ENCODE results near the gene TIMM17A. TPM values are rescaled to one million over a fixed set of nuclear protein-coding genes. Genes with fewer than 3 reads are reported as not detected.
A peak's percentile ranks its signal among the peaks of the same experiment; 100 is the strongest.
"Not testable (repeated sequence)": the region's sequence is repeated elsewhere in the genome, so short reads cannot be mapped to it uniquely, and the experiment has no call there.

TIMM17A gene
- total RNA-seq, 1 donor from 2014 or later = 76.5 TPM

DNA sequence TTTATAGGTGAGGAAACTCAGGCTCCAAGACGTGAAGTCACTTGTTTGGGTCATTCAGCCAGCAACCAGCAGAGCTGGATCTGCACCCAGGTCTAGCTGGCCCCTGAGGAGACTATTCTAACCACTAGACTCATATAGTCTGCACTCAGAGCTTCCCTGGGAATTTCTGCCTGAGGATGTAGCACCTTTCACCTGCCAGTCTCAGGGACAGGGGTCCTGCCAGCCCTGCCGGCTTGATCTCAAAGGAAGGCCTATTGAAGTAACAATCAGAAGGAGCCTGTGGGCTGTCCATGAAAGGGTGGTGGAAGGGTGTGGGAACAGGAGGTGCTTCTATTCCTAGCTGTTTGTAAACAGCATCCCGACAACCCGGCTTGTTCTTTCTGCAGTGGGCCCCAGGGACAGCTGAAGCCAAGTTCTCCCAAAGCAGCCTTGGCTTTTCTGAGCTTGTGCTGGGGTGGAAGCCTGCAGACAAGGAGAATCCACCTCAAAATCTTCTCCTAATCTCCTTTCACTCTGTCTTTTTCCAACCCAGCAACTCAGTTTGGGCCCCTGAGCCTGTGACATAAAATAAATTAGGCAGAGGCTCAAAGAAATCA lies 16.8 kb upstream of the TIMM17A start:
- ATAC-seq (ENCODE audit: poor library complexity) = peak; percentile 32
- intact Hi-C loops (cut with DNase I) = no loop called here
- no peak for DNase-seq

GRCh38 chr1:201939148-201939547 lies 16.2 kb upstream of the TIMM17A start:
- DNase-seq (no peak), ATAC-seq (ENCODE audit: poor library complexity) (no peak)
- intact Hi-C loops (cut with DNase I) = no loop called here

DNA sequence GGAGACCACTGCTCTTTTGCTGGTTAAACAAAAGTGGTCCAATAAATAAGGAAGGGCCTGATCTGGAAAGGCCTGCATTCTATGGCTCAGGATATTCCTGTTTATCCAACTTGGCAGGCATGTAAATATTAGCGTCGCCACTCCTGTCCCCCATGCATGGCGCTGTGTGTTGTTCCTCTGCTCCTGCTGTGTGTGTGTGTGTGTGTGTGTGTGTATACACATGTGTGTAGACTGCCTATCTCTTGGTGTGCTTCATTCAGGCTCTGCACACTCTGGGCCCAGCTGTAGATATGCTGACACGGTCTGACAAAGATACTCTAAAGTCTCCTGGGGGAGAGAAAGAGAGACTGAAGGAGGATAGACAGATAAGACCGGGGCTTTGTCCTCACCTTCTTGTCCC lies 15.7 kb upstream of the TIMM17A start:
- no peak for DNase-seq
- no peak for ATAC-seq (ENCODE audit: poor library complexity)
- intact Hi-C loops (cut with DNase I) = no loop called here

GRCh38 chr1:201940316-201940715 lies 15.0 kb upstream of the TIMM17A start:
- ATAC-seq (ENCODE audit: poor library complexity); DNase-seq; intact Hi-C loops (cut with DNase I): not testable (repeated sequence)

DNA sequence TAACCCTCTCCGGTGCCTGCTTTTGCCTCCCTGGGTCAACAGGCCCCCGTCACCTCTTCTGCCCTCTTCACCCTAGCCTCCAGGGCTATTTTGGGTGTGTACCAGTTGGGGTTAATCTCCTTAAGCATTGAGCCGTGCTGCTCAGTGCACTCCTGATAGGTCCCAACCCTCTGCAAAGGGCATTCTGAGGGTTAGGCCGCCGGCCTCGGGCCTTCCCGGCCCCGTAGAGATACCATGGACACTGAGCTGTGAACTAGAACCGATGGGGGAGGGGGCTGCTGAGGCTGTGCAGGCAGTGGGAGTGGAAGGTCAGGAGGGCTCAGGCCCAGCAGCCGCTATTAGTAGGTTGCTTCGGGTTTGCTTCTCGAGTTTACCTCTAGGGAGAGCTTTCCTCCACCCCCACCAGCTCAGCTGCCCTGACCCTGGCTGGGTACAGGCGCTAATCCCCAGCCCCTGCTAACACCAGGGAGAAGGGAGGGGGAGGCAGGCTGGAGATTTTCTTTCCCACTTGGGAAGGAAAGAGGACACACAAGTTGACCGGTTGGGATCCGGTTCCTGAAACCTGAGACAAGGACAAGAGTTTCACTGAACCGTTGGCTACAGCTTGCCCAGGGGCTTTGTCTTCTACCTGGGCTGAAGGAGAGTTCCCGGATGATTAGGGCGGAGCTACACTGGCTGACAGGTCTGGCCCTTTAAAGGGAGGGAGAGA lies 13.7 kb upstream of the TIMM17A start:
- intact Hi-C loops (cut with DNase I) = no loop called here
- ATAC-seq (ENCODE audit: poor library complexity) (peak; percentile 28), DNase-seq (no peak)

- ATAC-seq (ENCODE audit: poor library complexity) = no peak
- no peak for DNase-seq
- intact Hi-C loops (cut with DNase I) = no loop called here
These were observed 13.2 kb upstream of the TIMM17A start for GRCh38 chr1:201942129-201942495.

GRCh38 chr1:201944002-201944401 lies 11.3 kb upstream of the TIMM17A start:
- intact Hi-C loops (cut with DNase I) = no loop called here
- DNase-seq (no peak), ATAC-seq (ENCODE audit: poor library complexity) (no peak)

- ATAC-seq (ENCODE audit: poor library complexity) = no peak
- no peak for DNase-seq
- intact Hi-C loops (cut with DNase I) = loop anchor here (5.0 kb wide), 1 partner anchor 47 kb away; no protein-coding TSS in a partner anchor
These were observed 10.7 kb upstream of the TIMM17A start for GRCh38 chr1:201944639-201945038.

GRCh38 chr1:201945157-201945556 lies 10.1 kb upstream of the TIMM17A start:
- no peak for ATAC-seq (ENCODE audit: poor library complexity)
- intact Hi-C loops (cut with DNase I) = loop anchor here (5.0 kb wide), 1 partner anchor 48 kb away; no protein-coding TSS in a partner anchor
- no peak for DNase-seq

DNA sequence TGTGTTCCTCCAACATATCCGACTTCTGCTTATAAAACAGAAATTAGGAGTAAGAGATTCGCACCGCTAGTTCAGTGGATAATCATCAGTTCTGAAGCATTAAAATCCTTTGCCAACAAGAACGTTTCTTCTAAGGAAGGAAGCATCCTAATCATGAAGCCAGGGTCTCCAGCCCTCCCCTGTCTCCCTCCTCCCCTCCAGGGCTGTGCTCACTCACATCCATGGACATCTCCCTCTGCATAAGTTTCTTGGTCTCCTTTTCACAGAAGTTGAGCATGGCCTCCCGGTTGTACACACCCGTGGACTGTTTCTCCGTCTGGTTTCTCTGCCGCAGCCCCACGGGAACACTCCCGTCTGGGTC lies 9.5 kb upstream of the TIMM17A start:
- peak; percentile 30 for ATAC-seq (ENCODE audit: poor library complexity)
- intact Hi-C loops (cut with DNase I) = loop anchor here (5.0 kb wide), 1 partner anchor 49 kb away; no protein-coding TSS in a partner anchor
- no peak for DNase-seq

GRCh38 chr1:201946224-201946908 lies 8.9 kb upstream of the TIMM17A start, which contains the start of gene LMOD1:
LMOD1 (minus strand) TSS chr1:201946548; CDS start chr1:201946340, 208 bp downstream.
- peak; percentile 90 for DNase-seq
- peak; percentile 94 for ATAC-seq (ENCODE audit: poor library complexity)
- intact Hi-C loops (cut with DNase I) = loop anchor here (5.0 kb wide), 1 partner anchor 49 kb away; no protein-coding TSS in a partner anchor

GRCh38 chr1:201947697-201948008 lies 7.7 kb upstream of the TIMM17A start:
- ATAC-seq (ENCODE audit: poor library complexity) = no peak
- intact Hi-C loops (cut with DNase I) = loop anchor here (5.0 kb wide), 1 partner anchor 50 kb away; no protein-coding TSS in a partner anchor
- DNase-seq = no peak

DNA sequence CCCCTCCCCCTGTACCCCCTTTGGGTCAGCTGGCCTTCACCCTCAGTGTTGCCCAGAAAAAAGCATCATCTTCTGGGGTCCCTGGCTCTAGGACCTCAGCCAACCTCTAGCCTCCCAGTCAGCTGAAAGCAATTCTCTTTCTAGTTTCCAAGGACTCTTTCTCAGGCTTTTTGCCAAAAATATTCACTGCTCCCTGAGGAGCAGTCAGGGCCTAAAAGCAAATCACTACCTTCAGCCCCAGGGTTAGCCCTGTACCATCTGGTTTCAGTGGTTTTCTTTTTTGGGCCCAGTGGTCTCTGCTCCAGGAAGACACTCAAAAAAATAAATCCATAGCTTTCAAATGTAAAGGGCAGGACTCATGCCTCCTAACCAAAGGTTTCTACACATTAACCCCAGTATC lies 5.8 kb upstream of the TIMM17A start:
- intact Hi-C loops (cut with DNase I) = loop anchor here (5.0 kb wide), 1 partner anchor 52 kb away; no protein-coding TSS in a partner anchor
- ATAC-seq (ENCODE audit: poor library complexity) (no peak), DNase-seq (no peak)

- intact Hi-C loops (cut with DNase I) = no loop called here
- DNase-seq (peak; percentile 44), ATAC-seq (ENCODE audit: poor library complexity) (no peak)
These were observed 867 bp upstream of the TIMM17A start for GRCh38 chr1:201954263-201955008.

DNA sequence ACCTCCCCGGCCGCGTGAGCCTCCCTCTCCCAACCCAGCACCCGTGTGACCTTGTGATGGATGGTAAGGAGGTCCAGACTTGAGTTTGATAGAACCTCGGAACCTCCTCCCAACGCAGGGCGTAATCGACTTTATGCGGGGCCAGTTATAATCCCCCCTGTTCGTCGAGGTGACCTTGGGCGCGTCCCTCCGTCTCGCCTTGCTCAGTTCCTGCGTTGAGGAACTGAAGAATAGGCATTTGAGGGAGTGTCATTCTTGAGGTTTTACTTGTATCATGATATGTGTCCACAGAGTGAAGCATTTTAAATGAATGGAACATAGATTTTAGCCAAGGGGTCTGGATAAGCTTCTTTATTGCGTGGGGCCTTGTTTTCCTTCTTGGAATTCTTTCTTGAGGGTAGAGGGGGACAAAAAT lies 433 bp downstream of the TIMM17A start:
- DNase-seq (no peak), ATAC-seq (ENCODE audit: poor library complexity) (peak; percentile 50)
- intact Hi-C loops (cut with DNase I) = no loop called here

DNA sequence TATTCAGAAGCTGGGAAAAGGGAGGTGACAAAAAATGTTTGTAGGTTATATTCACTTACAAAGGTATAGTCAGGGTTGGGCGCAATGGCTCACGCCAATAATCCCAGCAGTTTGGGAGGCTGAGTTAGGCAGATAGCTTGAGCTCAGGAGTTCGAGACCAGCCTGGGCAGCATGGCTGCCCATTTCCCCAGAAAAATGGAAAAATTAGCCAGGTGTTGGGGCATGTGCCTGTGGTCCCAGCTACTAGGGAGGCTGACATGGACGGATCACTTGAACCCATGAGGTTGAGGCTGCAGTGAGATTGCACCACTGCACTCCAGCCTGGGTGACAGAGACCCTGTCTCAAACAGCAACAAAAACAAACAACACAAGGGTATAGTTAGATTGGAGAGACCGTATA lies 3.0 kb downstream of the TIMM17A start:
- ATAC-seq (ENCODE audit: poor library complexity) (no peak), DNase-seq (no peak)
- intact Hi-C loops (cut with DNase I) = no loop called here

DNA sequence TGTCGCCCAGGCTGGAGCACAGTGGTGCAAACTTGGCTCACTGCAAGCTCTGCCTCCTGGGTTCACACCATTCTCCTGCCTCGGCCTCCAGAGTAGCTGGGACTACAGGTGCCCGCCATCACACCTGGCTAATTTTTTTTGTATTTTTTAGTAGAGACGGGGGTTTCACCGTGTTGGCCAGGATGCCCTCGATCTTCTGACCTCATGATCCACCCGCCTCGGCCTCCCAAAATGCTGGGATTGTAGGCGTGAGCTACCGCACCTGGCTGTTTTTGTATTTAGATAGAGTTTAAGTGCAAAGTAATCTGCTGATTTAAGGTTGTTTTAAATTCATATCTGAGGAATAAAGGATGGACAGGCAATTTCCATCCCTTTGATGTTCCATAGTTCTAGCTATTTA lies 7.1 kb downstream of the TIMM17A start:
- ATAC-seq (ENCODE audit: poor library complexity); intact Hi-C loops (cut with DNase I); DNase-seq: not testable (repeated sequence)

DNA sequence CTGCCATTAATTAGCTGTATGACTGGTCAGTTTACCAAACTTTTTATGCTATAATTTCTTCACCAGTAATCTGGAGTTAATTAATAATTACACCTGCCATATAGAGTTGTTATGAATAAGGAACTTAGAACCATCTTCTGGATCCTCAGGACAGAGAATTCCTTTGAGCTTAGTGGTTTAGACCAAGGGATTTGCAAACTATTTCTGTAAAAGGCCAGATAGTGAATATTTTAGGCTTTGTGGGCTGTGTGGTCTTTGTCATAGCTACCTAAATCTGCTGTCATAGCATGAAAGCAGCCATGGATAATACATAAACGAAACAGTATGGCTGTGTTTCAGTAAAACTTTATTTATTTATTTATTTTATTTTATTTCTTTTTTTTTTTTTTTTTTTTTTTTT lies 9.0 kb downstream of the TIMM17A start:
- DNase-seq = no peak
- intact Hi-C loops (cut with DNase I) = no loop called here
- ATAC-seq (ENCODE audit: poor library complexity) = no peak

GRCh38 chr1:201966171-201966570 lies 10.9 kb downstream of the TIMM17A start:
- intact Hi-C loops (cut with DNase I) = no loop called here
- ATAC-seq (ENCODE audit: poor library complexity) (no peak), DNase-seq (no peak)

Measured in Right ventricle myocardium superior (tissue), 1 donor.